HG03432 (cell line): ENCODE measurements around the gene RNF126.
"Not testable (repeated sequence)": the region's sequence is repeated elsewhere in the genome, so short reads cannot be mapped to it uniquely, and the experiment has no call there.

ENCODE experiments used
- ATAC-seq: cut with Tn5 transposase; IDR thresholded peaks from one replicate; pipeline ENCODE4 v1.9.1; 2021; ENCODE audit warnings: mild to moderate bottlenecking, moderate library complexity; ENCODE audit not compliant: unreplicated experiment

The RNF126 gene

DNA sequence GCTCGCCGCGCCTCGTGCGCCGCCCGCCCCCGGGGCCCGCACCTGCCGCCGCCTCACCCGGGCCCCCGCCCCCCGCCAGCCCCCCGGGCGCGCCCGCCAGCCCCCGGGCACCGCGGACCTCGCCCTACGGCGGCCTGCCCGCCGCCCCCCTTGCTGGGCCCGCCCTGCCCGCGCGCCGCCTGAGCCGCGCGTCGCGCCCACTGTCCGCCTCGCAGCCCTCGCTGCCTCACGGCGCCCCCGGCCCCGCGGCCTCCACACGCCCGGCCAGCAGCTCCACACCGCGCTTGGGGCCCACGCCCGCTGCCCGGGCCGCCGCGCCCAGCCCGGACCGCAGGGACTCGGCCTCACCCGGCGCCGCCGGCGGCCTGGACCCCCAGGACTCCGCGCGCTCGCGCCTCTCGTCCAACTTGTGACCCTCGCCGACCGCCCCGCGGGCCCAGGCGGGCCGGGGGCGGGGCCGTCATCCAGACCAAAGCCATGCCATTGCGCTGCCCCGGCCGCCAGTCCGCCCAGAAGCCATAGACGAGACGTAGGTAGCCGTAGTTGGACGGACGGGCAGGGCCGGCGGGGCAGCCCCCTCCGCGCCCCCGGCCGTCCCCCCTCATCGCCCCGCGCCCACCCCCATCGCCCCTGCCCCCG, 46.8 kb downstream of the RNF126 start:
- ATAC-seq: no peak

DNA sequence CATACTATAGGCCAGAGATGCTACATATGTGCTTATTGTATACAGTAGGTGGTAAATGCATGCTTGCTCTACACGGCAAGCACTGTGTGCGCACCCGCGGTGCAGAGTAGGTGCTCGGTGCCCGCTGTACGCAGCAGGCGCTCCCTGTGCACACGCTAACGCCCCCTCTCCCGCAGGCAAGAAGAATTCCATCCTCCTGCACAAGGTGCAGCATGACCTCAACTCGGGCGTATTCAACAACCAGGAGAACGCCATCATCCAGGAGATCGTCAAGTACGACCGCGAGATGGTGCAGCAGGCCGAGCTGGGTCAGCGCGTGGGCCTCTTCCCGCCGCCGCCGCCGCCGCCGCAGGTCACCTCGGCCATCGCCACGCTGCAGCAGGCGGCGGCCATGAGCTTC, 47.4 kb downstream of the RNF126 start:
- no peak for ATAC-seq

DNA sequence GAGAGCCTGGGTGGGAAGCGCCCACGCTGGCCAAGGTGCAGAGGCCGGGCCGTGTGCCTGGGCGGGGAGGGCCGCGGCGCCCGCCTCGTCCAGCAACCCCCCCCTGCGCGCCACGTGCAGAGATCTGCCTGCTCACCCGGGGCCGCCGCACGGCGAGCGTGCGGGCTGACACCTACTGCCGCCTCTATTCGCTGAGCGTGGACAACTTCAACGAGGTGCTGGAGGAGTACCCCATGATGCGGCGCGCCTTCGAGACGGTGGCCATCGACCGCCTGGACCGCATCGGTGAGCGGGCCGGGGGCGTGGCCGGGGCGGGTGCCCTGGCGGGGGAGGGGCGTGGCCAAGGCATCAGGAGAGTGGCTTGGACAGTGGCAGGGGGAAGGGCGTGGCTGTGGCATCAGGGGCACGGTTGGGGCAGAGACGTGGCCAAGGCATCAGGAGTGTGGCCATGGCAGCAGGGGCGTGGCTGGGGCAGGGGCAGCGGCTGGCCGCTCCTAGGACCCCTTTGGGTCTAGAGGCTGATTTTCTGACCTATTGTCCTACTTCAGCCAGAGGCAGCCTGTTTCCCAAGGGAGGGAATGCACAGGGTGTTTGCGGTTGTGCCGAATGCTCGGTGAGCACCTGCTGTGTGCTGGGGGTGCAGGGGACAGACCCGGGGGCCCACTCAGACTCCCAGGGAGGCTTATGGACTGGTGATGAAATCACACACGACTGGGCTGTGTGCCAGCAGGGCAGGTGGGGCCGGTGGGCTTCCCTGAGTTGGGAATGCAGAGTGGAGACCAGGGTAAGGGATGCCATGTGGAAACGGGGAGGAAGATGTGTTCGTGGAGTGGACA, 49.1 kb downstream of the RNF126 start:
- ATAC-seq: no peak

DNA sequence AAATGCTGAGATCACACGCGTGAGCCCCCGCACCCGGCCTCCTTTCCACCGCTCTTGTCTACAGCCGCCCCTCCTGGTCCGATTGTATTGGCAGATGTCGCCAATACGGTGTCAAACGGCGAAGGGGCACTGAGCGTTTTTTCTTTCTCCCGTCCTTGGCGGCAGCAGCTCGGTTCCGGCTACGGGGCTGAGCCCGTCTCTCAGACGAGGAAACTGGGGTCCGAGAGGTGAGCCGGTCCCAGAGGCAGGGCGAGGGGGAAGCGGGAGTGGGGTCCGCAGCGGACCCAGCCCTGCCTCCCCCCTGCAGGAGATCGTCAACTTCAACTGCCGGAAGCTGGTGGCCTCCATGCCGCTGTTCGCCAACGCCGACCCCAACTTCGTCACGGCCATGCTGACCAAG, 50.1 kb downstream of the RNF126 start:
- no peak for ATAC-seq

DNA sequence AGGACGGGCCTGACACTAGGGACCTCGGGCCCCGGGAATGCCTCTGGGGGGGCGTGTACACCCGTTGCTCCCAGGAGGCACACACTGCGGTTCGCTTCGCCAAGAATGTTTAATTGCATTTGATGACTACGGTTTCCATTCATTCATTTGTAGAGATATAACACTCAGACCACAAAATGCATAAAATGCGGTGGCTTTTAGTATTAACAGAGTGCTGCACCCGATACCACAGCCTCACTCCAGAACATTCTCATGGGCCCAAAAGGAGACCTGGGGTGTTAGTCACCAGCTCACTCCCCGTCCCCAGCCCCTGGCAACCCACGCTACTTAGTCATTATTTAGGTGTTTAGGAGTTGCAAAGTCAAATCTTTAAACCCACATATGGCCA, 51.5 kb downstream of the RNF126 start:
- no peak for ATAC-seq

DNA sequence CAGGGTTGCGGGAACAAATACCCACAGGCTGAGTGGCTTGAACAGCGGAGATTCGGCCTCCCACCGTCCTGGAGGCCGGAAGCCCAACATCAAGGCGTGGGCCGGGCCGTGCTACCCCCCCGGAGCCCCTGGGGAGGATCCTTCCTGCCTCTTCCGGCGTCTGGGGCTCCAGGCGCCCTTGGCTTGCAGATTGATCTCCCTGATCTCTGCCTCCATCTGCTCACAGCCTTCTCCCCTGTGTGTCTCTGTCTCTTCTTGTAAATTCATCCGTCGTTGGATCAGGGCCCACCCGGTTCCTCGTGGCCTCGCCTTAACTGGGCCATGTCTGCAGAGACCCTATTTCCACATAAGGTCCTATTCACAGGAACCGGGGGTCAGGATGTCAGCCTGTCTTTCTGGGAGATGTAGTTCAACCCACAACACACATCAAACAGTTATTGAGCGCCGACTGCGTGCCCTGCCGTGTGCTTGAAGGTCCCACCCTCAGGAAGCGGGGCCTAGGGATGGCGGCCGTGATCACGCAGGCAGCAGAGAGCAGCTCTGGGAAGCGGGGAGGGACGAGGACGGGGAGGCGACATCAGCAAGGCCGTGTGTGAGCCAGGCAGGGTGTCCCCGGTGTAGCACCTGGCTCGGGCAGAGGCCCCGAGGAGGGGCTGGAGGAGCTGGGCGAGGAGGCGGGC, 52.1 kb downstream of the RNF126 start:
- ATAC-seq: no peak

DNA sequence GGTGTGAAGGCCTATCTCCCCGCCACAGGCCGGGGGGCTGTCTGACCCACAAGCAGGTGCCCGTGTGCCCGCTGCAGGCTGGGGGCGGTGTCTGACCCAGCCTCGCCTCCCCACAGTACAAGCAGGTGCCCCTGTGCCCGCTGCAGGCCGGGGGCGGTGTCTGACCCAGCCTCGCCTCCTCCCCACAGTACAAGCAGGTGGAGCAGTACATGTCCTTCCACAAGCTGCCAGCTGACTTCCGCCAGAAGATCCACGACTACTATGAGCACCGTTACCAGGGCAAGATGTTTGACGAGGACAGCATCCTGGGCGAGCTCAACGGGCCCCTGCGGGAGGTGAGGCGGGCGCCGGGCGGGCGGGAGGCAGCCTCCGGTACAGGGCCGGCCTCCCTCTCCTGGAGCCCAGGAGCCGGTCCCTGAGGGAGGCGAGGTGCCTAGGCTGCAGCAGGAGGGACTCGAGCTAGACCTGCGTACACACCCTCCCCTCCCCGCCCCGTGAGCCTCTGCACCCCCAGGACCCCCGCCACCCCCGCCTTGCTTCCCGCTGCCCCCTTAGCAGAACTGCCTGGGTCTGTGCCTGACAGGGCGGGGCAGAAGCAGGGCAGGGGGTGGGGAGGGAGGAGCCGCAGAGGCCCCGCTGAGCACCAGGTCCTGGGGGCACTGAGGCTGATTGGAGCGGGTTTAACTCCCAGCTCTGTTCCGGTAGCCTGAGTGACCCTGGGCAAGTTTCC, 52.8 kb downstream of the RNF126 start:
- no peak for ATAC-seq

DNA sequence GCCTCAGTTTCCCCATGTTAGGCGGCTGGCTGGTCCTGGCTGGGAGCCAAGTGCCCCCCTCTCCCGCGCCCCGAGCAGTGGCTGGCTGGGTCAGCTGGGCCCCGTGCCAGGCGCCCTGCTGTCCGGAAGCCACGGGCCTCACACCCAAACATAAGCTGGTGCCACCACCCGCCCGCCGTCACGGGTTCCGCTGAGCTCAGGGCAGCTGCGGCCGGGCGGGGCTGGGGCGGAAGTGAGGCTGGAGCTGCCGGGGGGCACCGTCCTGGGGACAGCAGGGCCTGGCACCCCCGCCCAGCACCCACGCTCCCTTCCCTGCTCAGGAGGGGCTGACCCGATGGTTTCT, 54.0 kb downstream of the RNF126 start:
- ATAC-seq: no peak

DNA sequence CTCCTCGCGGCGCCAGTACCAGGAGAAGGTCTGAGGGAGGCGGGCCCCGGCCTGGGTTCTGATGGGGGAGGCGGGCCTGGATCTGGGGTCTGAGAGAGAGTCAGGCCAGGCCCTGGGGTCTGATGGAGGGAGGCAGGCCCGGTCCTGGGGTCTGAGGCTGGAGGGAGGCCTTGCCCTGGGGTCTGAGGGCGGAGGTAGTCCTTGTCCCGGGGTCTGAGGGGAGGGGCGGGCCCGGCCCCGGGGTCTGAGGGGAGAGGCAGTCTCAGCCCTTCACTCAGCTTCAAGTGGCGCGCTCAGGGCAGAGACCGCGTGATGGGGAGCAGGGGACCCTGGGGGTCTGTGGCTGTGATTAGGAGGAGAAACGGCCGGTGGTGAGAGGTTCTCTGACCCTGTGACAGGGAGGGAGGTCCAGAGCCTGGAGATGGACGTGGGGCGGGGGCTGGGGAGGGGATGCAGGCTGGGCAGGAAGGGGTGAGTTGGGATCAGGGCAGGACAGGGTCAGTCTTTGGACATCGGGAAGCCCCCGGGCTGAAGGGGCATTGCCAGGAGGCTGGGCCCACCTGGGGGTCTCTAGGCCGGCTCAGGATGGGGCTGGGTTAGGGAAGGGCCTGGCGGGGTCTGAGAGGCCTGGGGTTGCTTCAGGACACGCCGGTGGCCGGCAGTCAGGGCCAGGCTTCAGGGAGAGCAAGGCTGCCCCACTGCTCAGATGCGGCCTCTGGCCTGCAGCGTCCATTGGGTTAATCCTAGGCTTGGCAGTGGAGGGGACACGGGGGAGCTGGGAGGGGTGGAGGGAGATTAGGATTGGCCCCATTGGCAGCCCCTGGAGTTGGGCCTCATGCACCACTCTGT, 54.6 kb downstream of the RNF126 start:
- no peak for ATAC-seq

DNA sequence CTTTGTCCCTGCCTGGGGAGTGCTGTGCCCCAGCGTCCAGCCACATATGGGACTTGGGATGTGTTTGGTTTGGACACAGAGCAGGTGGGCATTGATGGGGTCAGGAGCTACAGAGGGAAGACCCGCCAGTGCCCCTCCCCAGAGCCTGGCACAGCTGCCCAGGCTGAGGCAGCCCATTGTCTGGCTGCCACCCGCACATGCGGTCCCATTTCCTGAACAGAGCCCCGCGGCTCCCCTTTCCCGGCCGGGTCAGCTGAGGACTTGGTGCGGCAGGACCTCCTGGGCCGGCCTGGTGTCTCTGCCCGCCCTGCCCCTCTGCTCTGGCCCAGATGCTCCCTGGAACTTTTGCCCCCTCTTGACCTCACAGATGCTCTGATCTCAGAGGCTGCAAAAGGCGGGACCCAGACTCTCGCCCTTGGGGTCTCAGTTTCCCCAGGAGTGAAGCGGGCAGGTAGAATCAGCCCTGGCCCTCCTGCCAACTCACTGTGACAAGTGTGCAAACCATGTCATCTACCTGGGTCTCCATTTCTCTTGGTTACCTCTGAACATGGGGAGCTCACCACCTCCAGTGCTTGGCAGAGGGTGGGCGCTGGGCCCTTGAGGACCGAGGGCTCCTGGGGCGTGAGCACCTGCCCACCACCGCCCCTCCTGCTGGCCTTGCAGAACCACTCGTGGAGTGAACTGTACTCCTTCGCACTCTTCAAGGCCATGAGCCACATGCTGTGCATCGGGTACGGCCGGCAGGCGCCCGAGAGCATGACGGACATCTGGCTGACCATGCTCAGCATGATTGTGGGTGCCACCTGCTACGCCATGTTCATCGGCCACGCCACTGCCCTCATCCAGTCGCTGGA, 55.5 kb downstream of the RNF126 start:
- ATAC-seq: no peak

DNA sequence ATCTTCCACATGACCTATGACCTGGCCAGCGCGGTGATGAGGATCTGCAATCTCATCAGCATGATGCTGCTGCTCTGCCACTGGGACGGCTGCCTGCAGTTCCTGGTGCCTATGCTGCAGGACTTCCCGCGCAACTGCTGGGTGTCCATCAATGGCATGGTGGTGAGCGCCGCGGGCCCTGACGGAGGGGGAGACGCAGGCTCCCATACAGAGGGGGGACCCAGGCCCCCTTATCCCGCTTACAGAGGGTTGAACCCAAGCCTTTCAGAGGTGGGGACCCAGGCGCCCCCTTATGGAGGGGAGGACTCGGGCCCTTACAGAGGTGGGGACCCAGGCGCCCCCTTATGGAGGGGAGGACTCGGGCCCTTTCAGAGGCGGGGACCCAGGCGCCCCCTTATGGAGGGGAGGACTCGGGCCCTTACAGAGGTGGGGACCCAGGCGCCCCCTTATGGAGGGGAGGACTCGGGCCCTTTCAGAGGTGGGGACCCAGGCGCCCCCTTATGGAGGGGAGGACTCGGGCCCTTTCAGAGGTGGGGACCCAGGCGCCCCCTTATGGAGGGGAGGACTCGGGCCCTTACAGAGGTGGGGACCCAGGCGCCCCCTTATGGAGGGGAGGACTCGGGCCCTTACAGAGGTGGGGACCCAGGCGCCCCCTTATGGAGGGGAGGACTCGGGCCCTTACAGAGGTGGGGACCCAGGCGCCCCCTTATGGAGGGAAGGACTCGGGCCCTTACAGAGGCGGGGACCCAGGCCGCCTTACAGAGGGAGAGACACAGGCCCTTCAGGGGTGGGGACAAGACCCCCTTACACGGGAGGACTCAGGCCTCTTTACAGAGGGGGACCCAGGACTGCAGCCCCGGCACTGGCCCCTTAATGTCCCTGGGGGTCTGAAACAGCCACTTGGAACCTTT, 57.7 kb downstream of the RNF126 start:
- ATAC-seq: not testable (repeated sequence)

DNA sequence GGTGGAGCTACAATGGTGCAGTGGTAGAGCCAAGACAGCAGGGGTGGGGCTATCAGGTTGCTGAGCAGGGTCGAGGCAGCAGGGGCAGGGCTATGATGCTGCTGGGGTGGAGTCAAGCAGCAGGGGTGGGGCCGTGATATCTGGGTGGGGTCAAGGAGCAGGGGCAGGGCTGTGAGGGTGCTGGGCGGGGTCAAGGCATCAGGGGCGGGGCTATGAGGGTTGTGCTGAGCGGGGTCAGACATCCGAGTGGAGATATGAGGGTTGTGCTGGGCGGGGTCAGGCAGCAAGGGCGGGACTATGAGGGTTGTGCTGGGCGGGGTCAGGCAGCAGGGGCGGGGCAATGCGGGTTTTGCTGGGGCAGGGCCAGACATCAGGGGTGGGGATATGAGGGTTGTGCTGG, 58.7 kb downstream of the RNF126 start:
- no peak for ATAC-seq

DNA sequence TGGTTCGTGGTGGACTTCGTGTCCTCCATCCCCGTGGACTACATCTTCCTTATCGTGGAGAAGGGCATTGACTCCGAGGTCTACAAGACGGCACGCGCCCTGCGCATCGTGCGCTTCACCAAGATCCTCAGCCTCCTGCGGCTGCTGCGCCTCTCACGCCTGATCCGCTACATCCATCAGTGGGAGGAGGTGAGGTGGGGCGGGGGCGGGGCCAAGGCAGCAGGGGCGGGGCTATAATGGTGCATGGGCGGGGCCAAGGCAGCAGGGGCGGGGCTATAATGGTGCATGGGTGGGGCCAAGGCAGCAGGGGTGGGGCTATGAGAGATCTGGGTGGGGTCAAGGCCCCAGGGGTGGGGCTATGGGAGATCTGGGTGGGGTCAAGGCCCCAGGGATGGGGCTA, 59.2 kb downstream of the RNF126 start:
- not testable (repeated sequence) for ATAC-seq

DNA sequence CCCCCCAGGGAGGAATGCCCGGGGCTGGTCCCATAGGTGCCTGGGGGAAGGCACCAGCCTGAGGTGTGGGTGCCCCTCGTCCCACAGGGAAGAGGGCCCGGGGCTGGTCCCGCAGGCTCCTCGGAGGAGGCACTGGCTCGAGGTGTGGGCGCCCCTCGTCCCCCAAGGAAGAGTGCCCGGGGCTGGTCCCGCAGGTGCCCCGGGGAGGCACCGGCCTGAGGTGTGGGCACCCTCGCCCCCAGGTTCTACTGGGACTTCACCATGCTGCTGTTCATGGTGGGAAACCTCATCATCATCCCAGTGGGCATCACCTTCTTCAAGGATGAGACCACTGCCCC, 59.7 kb downstream of the RNF126 start:
- not testable (repeated sequence) for ATAC-seq

DNA sequence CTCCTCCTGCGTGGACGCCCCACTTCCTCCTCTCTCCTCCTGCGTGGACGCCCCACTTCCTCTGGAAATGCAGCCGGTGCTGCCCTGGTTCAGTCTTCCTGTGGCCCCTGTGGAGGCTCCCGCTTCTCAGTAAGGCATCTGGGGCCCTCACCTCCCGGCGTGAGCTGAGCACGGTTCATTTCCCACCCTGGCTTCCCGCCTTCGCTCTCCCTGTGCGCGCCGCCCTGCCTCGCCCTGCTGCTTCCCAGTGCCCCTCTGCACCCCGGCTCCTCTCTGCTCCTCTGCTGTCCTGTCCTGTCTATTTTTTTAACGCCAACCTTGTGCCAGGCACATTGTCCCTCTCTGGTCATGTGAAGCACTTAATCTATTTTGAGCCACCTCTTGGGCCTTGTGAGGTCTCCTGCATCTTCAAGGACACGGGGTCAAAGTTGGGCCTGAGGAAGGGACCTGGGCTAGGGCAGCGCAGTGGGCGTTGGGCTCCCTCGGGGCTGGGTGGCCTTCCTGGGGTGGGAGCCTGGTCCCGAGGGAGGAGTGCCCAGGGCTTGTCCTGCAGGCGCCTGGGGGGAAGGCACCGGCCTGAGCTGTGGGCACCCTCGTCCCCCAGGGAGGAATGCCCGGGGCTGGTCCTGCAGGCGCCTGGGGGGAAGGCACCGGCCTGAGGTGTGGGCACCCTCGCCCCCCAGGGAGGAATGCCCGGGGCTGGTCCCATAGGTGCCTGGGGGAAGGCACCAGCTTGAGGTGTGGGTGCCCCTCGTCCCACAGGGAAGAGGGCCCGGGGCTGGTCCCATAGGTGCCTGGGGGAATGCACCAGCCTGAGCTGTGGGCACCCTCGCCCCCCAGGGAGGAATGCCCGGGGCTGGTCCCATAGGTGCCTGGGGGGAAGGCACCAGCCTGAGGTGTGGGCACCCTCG, 60.4 kb downstream of the RNF126 start:
- no peak for ATAC-seq

DNA sequence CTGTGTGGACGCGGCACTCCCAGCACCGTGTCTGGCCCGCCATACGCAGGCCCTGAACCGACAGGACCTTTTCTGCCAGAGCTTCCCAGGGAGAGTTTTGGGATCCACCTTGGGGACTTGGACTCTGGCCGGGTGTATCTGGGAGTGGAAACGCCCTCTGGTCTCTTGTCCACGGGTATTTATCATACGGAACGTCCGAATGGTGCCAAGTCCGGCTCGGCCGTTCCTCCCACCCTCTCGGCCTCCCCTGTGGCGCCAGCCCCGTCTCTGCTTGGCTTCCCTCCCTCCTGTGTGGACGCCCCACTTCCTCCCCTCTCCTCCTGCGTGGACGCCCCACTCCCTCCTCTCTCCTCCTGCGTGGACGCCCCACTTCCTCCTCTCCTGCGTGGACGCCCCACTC, 61.2 kb downstream of the RNF126 start:
- no peak for ATAC-seq

DNA sequence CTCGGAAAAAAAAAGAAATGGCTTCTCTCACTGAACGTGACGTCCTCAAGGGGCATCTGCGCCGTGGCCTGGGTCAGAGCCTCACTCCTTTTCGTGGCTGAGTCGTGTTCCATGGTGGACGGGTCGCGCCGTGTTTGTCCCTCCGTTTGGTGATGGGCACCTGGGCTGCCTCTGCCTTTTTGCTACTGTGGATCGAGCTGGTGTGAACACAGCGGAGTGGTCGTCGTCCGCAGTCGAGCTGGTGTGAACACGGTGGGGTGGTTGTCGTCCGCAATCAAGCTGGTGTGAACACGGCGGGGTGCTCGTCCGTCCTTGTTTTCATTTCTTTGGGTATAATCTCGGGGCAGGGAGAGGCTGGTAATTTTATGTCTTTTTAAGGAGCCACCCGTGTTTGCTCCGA, 61.7 kb downstream of the RNF126 start:
- ATAC-seq: no peak
